Measurements from ENCODE around the gene SCRT2. TPM values are rescaled to one million over a fixed set of nuclear protein-coding genes. Genes with fewer than 3 reads are reported as not detected.

The SCRT2 gene
- total and polyA plus RNA-seq, 5 donors from 2014 or later = not detected

GRCh38 chr20:708956-709355, 33.4 kb upstream of the SCRT2 start:
- ATAC-seq (ENCODE audit: low read depth in 2 of 2) = no peak
- H3K9me3 Mint-ChIP-seq = peaks cover 0 to 10% (median 3%) of the 10 kb centered on the region in 7 donors
- no peaks in the 10 kb centered on the region for H3K4me1 ChIP-seq (ENCODE audit: control insufficient read depth, insufficient read depth, low read length, poor library complexity, severe bottlenecking)
- H3K4me3 ChIP-seq (ENCODE audit: low read depth, low read length) = no peak overlapping the region
- H3K4me3 Mint-ChIP-seq = no peak overlapping the region
- DNase-seq = no peak
- H3K36me3 Mint-ChIP-seq = no peaks in the 10 kb centered on the region
- no peak overlapping the region for H3K27ac Mint-ChIP-seq
- H3K36me3 ChIP-seq (ENCODE audit: control insufficient read depth, insufficient read depth, low read length) = no peaks in the 10 kb centered on the region
- H3K9me3 ChIP-seq (ENCODE audit: control insufficient read depth in 2 of 2, low read length in 2 of 2) = peaks cover 0 to 2% of the 10 kb centered on the region in 2 experiments
- peaks cover 33% of the 10 kb centered on the region for H3K27me3 Mint-ChIP-seq
- H3K27me3 ChIP-seq (ENCODE audit: control insufficient read depth, insufficient read depth, low read length) = peaks cover 15% of the 10 kb centered on the region
- H3K27ac ChIP-seq (ENCODE audit: insufficient read depth, low read length, poor library complexity, severe bottlenecking) = no peak overlapping the region
- peaks cover 0 to 2% (median 0%) of the 10 kb centered on the region in 4 donors for H3K4me1 Mint-ChIP-seq

- Mint-ChIP-seq H3K36me3 (no peaks in the 10 kb centered on the region), H3K4me3 (no peak overlapping the region), H3K27ac (no peak overlapping the region), H3K4me1 (peaks cover 0 to 2% (median 0%) of the 10 kb centered on the region in 4 donors), H3K27me3 (peaks cover 28% of the 10 kb centered on the region), H3K9me3 (peaks cover 0 to 5% (median 3%) of the 10 kb centered on the region in 7 donors)
- Histone ChIP-seq H3K27me3 (ENCODE audit: control insufficient read depth, insufficient read depth, low read length) (peaks cover 15% of the 10 kb centered on the region), H3K4me3 (ENCODE audit: low read depth, low read length) (no peak overlapping the region), H3K9me3 (ENCODE audit: control insufficient read depth in 2 of 2, low read length in 2 of 2) (peaks cover 0 to 2% of the 10 kb centered on the region in 2 experiments), H3K27ac (ENCODE audit: insufficient read depth, low read length, poor library complexity, severe bottlenecking) (no peak overlapping the region), H3K4me1 (ENCODE audit: control insufficient read depth, insufficient read depth, low read length, poor library complexity, severe bottlenecking) (no peaks in the 10 kb centered on the region), H3K36me3 (ENCODE audit: control insufficient read depth, insufficient read depth, low read length) (no peaks in the 10 kb centered on the region)
- no peak for DNase-seq
- ATAC-seq (ENCODE audit: low read depth in 2 of 2) = no peak
Observed at GRCh38 chr20:707451-708110, 32.0 kb upstream of the SCRT2 start.

GRCh38 chr20:706366-706885, 30.8 kb upstream of the SCRT2 start:
- DNase-seq (no peak), ATAC-seq (ENCODE audit: low read depth in 2 of 2) (no peak)
- peaks cover 13% of the 10 kb centered on the region for H3K27me3 ChIP-seq (ENCODE audit: control insufficient read depth, insufficient read depth, low read length)
- H3K4me3 ChIP-seq (ENCODE audit: low read depth, low read length) = no peak overlapping the region
- H3K27ac ChIP-seq (ENCODE audit: insufficient read depth, low read length, poor library complexity, severe bottlenecking) = no peak overlapping the region
- H3K27me3 Mint-ChIP-seq = peaks cover 22% of the 10 kb centered on the region
- H3K4me3 Mint-ChIP-seq = no peak overlapping the region
- no peaks in the 10 kb centered on the region for H3K36me3 Mint-ChIP-seq
- H3K9me3 Mint-ChIP-seq = peaks cover 0 to 5% (median 2%) of the 10 kb centered on the region in 7 donors
- H3K4me1 Mint-ChIP-seq = peaks cover 0 to 2% (median 0%) of the 10 kb centered on the region in 4 donors
- H3K4me1 ChIP-seq (ENCODE audit: control insufficient read depth, insufficient read depth, low read length, poor library complexity, severe bottlenecking) = no peaks in the 10 kb centered on the region
- H3K9me3 ChIP-seq (ENCODE audit: control insufficient read depth in 2 of 2, low read length in 2 of 2) = peaks cover 0 to 2% of the 10 kb centered on the region in 2 experiments
- no peak overlapping the region for H3K27ac Mint-ChIP-seq
- no peaks in the 10 kb centered on the region for H3K36me3 ChIP-seq (ENCODE audit: control insufficient read depth, insufficient read depth, low read length)

- Mint-ChIP-seq H3K9me3 (peaks cover 0 to 5% (median 2%) of the 10 kb centered on the region in 7 donors), H3K27me3 (peaks cover 22% of the 10 kb centered on the region), H3K4me3 (no peak overlapping the region), H3K4me1 (peaks cover 0 to 2% (median 0%) of the 10 kb centered on the region in 4 donors), H3K27ac (no peak overlapping the region), H3K36me3 (no peaks in the 10 kb centered on the region)
- H3K9me3 ChIP-seq (ENCODE audit: control insufficient read depth in 2 of 2, low read length in 2 of 2) = peaks cover 0 to 2% of the 10 kb centered on the region in 2 experiments
- no peaks in the 10 kb centered on the region for H3K4me1 ChIP-seq (ENCODE audit: control insufficient read depth, insufficient read depth, low read length, poor library complexity, severe bottlenecking)
- H3K27ac ChIP-seq (ENCODE audit: insufficient read depth, low read length, poor library complexity, severe bottlenecking) = no peak overlapping the region
- DNase-seq = no peak
- no peaks in the 10 kb centered on the region for H3K36me3 ChIP-seq (ENCODE audit: control insufficient read depth, insufficient read depth, low read length)
- ATAC-seq (ENCODE audit: low read depth in 2 of 2) = no peak
- H3K4me3 ChIP-seq (ENCODE audit: low read depth, low read length) = no peak overlapping the region
- peaks cover 5% of the 10 kb centered on the region for H3K27me3 ChIP-seq (ENCODE audit: control insufficient read depth, insufficient read depth, low read length)
Observed at GRCh38 chr20:704726-705125, 29.1 kb upstream of the SCRT2 start.

DNA sequence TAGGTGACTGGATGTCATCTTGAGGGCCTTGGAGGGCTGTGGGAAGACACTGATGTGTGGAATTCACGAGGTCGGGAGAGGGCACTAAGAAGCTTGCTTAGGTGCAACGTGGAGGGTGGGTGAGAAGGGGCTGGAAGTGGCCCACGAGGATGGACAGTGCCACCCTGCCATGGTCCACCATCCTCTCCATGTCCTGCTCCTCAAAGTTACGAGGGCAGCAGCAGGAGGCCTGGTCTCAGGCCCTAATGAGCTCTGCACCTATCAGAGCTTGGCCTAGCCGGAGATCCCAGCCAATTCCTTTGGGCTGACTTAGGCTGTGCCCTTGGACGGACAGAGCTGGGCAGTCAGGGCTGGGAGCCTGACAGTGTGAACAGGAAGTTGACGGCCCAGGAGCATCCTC, 27.8 kb upstream of the SCRT2 start:
- Mint-ChIP-seq H3K36me3 (no peaks in the 10 kb centered on the region), H3K27ac (no peak overlapping the region), H3K27me3 (peaks cover 12% of the 10 kb centered on the region), H3K4me1 (no peaks in the 10 kb centered on the region), H3K4me3 (no peak overlapping the region), H3K9me3 (peaks cover 0 to 2% (median 0%) of the 10 kb centered on the region in 7 donors)
- Histone ChIP-seq H3K27ac (ENCODE audit: insufficient read depth, low read length, poor library complexity, severe bottlenecking) (no peak overlapping the region), H3K4me1 (ENCODE audit: control insufficient read depth, insufficient read depth, low read length, poor library complexity, severe bottlenecking) (no peaks in the 10 kb centered on the region), H3K27me3 (ENCODE audit: control insufficient read depth, insufficient read depth, low read length) (no peaks in the 10 kb centered on the region), H3K9me3 (ENCODE audit: control insufficient read depth in 2 of 2, low read length in 2 of 2) (no peaks in the 10 kb centered on the region), H3K4me3 (ENCODE audit: low read depth, low read length) (no peak overlapping the region), H3K36me3 (ENCODE audit: control insufficient read depth, insufficient read depth, low read length) (no peaks in the 10 kb centered on the region)
- DNase-seq = no peak
- no peak for ATAC-seq (ENCODE audit: low read depth in 2 of 2)

GRCh38 chr20:703006-703405, 27.4 kb upstream of the SCRT2 start:
- H3K36me3 ChIP-seq (ENCODE audit: control insufficient read depth, insufficient read depth, low read length) = no peaks in the 10 kb centered on the region
- H3K36me3 Mint-ChIP-seq = no peaks in the 10 kb centered on the region
- H3K9me3 ChIP-seq (ENCODE audit: control insufficient read depth in 2 of 2, low read length in 2 of 2) = no peaks in the 10 kb centered on the region
- no peak overlapping the region for H3K27ac Mint-ChIP-seq
- H3K4me1 Mint-ChIP-seq = no peaks in the 10 kb centered on the region
- DNase-seq (no peak), ATAC-seq (ENCODE audit: low read depth in 2 of 2) (no peak)
- H3K9me3 Mint-ChIP-seq = peaks cover 0 to 2% (median 0%) of the 10 kb centered on the region in 7 donors
- peaks cover 12% of the 10 kb centered on the region for H3K27me3 Mint-ChIP-seq
- H3K4me3 ChIP-seq (ENCODE audit: low read depth, low read length) = no peak overlapping the region
- H3K27me3 ChIP-seq (ENCODE audit: control insufficient read depth, insufficient read depth, low read length) = no peaks in the 10 kb centered on the region
- no peaks in the 10 kb centered on the region for H3K4me1 ChIP-seq (ENCODE audit: control insufficient read depth, insufficient read depth, low read length, poor library complexity, severe bottlenecking)
- no peak overlapping the region for H3K27ac ChIP-seq (ENCODE audit: insufficient read depth, low read length, poor library complexity, severe bottlenecking)
- H3K4me3 Mint-ChIP-seq = no peak overlapping the region

GRCh38 chr20:701401-702129, 26.0 kb upstream of the SCRT2 start:
- no peaks in the 10 kb centered on the region for H3K36me3 ChIP-seq (ENCODE audit: control insufficient read depth, insufficient read depth, low read length)
- H3K9me3 ChIP-seq (ENCODE audit: control insufficient read depth in 2 of 2, low read length in 2 of 2) = no peaks in the 10 kb centered on the region
- ATAC-seq (ENCODE audit: low read depth in 2 of 2) = no peak
- Mint-ChIP-seq H3K4me3 (no peak overlapping the region), H3K9me3 (peaks cover 0 to 2% (median 0%) of the 10 kb centered on the region in 7 donors), H3K27me3 (peaks cover 6% of the 10 kb centered on the region), H3K36me3 (no peaks in the 10 kb centered on the region), H3K27ac (no peak overlapping the region), H3K4me1 (no peaks in the 10 kb centered on the region)
- H3K27ac ChIP-seq (ENCODE audit: insufficient read depth, low read length, poor library complexity, severe bottlenecking) = no peak overlapping the region
- no peak for DNase-seq
- no peaks in the 10 kb centered on the region for H3K27me3 ChIP-seq (ENCODE audit: control insufficient read depth, insufficient read depth, low read length)
- H3K4me3 ChIP-seq (ENCODE audit: low read depth, low read length) = no peak overlapping the region
- no peaks in the 10 kb centered on the region for H3K4me1 ChIP-seq (ENCODE audit: control insufficient read depth, insufficient read depth, low read length, poor library complexity, severe bottlenecking)

Measured in CD4-positive, CD25-positive, alpha-beta regulatory T cell (primary cell).